ENCODE measurements around the gene ELOVL2. TPM values are rescaled to one million over a fixed set of nuclear protein-coding genes. Genes with fewer than 3 reads are reported as not detected.

Gene ELOVL2
- total RNA-seq, 2 donors from 2014 or later: 0.86 to 1.6 TPM

- no peak for DNase-seq (ENCODE audit: low spot score)
- Histone ChIP-seq H3K36me3 (no peaks in the 10 kb centered on the region), H3K27me3 (no peaks in the 10 kb centered on the region), H3K9me3 (no peaks in the 10 kb centered on the region), H3K4me1 (no peaks in the 10 kb centered on the region), H3K4me3 (no peak overlapping the region), H3K27ac (no peak overlapping the region)
- TF ChIP-seq, protein P1, sequence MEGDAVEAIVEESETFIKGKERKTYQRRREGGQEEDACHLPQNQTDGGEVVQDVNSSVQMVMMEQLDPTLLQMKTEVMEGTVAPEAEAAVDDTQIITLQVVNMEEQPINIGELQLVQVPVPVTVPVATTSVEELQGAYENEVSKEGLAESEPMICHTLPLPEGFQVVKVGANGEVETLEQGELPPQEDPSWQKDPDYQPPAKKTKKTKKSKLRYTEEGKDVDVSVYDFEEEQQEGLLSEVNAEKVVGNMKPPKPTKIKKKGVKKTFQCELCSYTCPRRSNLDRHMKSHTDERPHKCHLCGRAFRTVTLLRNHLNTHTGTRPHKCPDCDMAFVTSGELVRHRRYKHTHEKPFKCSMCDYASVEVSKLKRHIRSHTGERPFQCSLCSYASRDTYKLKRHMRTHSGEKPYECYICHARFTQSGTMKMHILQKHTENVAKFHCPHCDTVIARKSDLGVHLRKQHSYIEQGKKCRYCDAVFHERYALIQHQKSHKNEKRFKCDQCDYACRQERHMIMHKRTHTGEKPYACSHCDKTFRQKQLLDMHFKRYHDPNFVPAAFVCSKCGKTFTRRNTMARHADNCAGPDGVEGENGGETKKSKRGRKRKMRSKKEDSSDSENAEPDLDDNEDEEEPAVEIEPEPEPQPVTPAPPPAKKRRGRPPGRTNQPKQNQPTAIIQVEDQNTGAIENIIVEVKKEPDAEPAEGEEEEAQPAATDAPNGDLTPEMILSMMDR (IDR thresholded peaks at IDR 0.05): no peak
Observed at GRCh38 chr6:11054722-11055121, 10.6 kb upstream of the ELOVL2 start.

DNA sequence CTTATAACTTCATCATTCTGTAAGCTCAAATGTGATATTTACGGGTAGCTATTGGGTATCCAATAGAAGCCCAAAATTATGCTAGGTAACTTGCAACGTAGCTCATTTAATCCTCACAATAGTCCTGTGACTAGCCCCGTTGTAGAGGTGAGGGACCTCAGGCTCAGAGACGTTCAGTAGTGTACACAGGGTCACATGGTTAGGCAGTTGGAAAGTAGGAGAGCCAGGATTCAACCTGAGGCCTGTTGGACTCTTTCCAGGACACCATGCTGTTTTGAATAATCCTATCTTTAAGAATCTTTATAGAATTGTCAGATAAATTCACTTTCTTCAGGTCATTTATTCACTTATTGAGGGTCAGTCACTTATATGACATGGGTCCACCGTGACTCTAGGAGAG is 9.2 kb upstream of the ELOVL2 start:
- TF ChIP-seq, protein P1 (IDR thresholded peaks at IDR 0.05): no peak
- DNase-seq (ENCODE audit: low spot score): no peak
- Histone ChIP-seq H3K27me3 (no peaks in the 10 kb centered on the region), H3K4me1 (no peaks in the 10 kb centered on the region), H3K4me3 (no peak overlapping the region), H3K27ac (no peak overlapping the region), H3K36me3 (no peaks in the 10 kb centered on the region), H3K9me3 (no peaks in the 10 kb centered on the region)

- TF ChIP-seq, protein P1 (IDR thresholded peaks at IDR 0.05): no peak
- Histone ChIP-seq H3K36me3 (no peaks in the 10 kb centered on the region), H3K27me3 (no peaks in the 10 kb centered on the region), H3K4me1 (no peaks in the 10 kb centered on the region), H3K9me3 (no peaks in the 10 kb centered on the region), H3K27ac (no peak overlapping the region), H3K4me3 (no peak overlapping the region)
- no peak for DNase-seq (ENCODE audit: low spot score)
Observed at GRCh38 chr6:11050731-11051130, 6.6 kb upstream of the ELOVL2 start.

DNA sequence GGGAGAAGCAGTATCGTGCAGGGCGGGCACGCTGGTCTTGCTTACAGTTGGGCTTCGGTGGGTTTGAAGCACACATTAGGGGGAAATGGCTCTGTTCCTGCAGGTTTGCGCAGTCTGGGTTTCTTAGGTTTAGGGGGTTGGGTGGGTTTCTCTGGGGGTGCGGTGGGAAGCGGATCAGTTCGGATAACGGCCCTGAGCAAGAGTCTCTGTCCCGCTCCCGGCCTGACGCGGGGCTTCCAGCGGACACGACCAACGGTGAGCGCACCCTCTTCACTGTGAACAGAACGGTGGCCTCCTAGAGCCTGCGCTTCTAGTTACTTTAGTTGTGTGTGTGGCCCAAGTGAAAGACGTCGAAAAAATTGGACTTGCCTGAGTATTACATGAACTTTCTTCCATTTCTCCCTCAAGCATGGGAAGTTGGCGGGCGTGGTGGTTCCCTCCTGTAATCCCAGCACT is 635 bp upstream of the ELOVL2 start:
- H3K36me3 ChIP-seq: no peaks in the 10 kb centered on the region
- H3K9me3 ChIP-seq: no peaks in the 10 kb centered on the region
- no peak overlapping the region for H3K27ac ChIP-seq
- no peak for DNase-seq (ENCODE audit: low spot score)
- peak overlapping the region in 1 of 2 donors; percentile 63 for H3K4me3 ChIP-seq
- TF ChIP-seq, protein P1 (IDR thresholded peaks at IDR 0.05): no peak
- H3K4me1 ChIP-seq: peaks cover 0 to 7% of the 10 kb centered on the region in 2 donors
- peaks cover 6 to 8% of the 10 kb centered on the region in 2 donors for H3K27me3 ChIP-seq

DNA sequence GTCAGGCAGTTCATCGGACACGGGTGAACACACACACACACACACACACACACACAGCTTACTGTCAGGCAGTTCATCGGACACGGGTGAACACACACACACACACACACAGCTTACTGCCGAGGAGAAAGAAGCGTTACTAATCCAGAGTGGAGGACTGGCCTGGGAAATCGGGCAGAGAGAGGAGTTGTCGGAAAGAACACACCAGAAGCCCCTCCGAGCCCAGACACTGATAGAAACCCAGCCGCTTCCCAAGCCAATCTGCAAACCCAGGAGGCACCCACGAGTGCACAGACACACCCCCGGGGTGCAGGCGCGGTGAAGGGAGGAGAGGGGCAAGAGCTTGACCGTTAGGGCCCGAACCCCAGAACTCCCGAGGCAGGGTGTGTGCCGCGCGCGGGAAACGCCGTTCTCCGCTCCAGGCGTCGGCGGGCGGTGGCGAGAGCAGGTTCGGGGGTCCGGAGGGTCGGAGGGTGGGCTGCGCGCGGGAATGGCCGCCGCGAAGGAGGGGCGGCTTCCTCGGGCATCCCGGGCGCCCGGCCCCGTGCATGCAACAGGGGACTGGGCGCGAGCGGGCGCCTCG is 636 bp downstream of the ELOVL2 start:
- peaks cover 0 to 7% of the 10 kb centered on the region in 2 donors for H3K4me1 ChIP-seq
- peaks cover 6 to 8% of the 10 kb centered on the region in 2 donors for H3K27me3 ChIP-seq
- TF ChIP-seq, protein P1 (IDR thresholded peaks at IDR 0.05): no peak
- H3K36me3 ChIP-seq: no peaks in the 10 kb centered on the region
- no peak for DNase-seq (ENCODE audit: low spot score)
- H3K27ac ChIP-seq: no peak overlapping the region
- H3K9me3 ChIP-seq: no peaks in the 10 kb centered on the region
- peak overlapping the region; percentile 39 to 63 for H3K4me3 ChIP-seq

Measured in right atrium auricular region (tissue), 2 donors.